ENCODE results near the gene SNX32. TPM values are rescaled to one million over a fixed set of nuclear protein-coding genes. Genes with fewer than 3 reads are reported as not detected.

The SNX32 gene
- total and polyA plus RNA-seq, 2 donors (not counting 3 experiments of a cell fraction or from before 2014, with no cell fraction given): 0.19 TPM; not detected in 1

- H3K9me1 ChIP-seq (replicated peaks; ENCODE audit: control insufficient read depth, extremely low read depth, insufficient read depth, low read length): no peaks in the 10 kb centered on the region
- peaks cover 38% of the 10 kb centered on the region for H3K4me1 ChIP-seq (ENCODE audit: control insufficient read depth, extremely low read depth, insufficient read depth, low read length)
- CTCF ChIA-PET: interaction anchor here (0.6 to 6.7 kb wide), 45 partner anchors 10 to 1115 kb away, joined by 3 to 75 read pairs (median 5); partner anchors contain the start of genes AP5B1, BANF1, C11orf68 and CFL1
- FAIRE-seq (no peak), DNase-seq (ENCODE audit: low read depth, low spot score) (no peak)
- H3K9me3 ChIP-seq (replicated peaks; ENCODE audit: control insufficient read depth, insufficient read depth, low read length): no peaks in the 10 kb centered on the region
- POLR2A ChIA-PET: interaction anchor here (0.6 to 6.7 kb wide), 9 partner anchors 11 to 193 kb away, joined by 3 to 67 read pairs (median 4); partner anchors contain the start of genes CFL1, FOSL1 and MUS81
- H3K9ac ChIP-seq (replicated peaks; ENCODE audit: extremely low read depth, insufficient read depth, low read length): peak overlapping the region; percentile 61
- peak overlapping the region; percentile 62 for H3K4me2 ChIP-seq (ENCODE audit: insufficient read depth, low read length)
- H3K27ac ChIP-seq (ENCODE audit: insufficient read depth, low read depth, low read length): peak overlapping the region; percentile 37
- H2AFZ ChIP-seq (ENCODE audit: low read depth, low read length): peak overlapping the region; percentile 40
- dilution Hi-C loops (cut with MboI; ENCODE audit: extremely low pct_ligation_motif_present, low sequenced_read_pairs) (no loop called here), intact Hi-C loops (cut with micrococcal nuclease) (loop anchor here (1.0 to 5.0 kb wide), 7 partner anchors 15 to 176 kb away; partner anchors contain the start of genes C11orf68, DRAP1, EFEMP2 and MUS81)
- H4K20me1 ChIP-seq (replicated peaks; ENCODE audit: control insufficient read depth, extremely low read depth, insufficient read depth, low read length): no peaks in the 10 kb centered on the region
- H3K79me2 ChIP-seq (ENCODE audit: control insufficient read depth, insufficient read depth, low read length): peaks cover 32% of the 10 kb centered on the region
- no peak for TF ChIP-seq EZH2 (IDR thresholded peaks at IDR 0.05; ENCODE audit: borderline replicate concordance, low read depth, low read length, severe bottlenecking)
- TF ChIP-seq POLR2AphosphoS5 (IDR thresholded peaks at IDR 0.05; ENCODE audit: insufficient read depth, low read depth, low read length): no peak
- TF ChIP-seq POLR2A (IDR thresholded peaks at IDR 0.05; ENCODE audit: low read depth, low read length): no peak
- no peak for TF ChIP-seq FOS (IDR thresholded peaks at IDR 0.05; ENCODE audit: borderline replicate concordance, insufficient read depth, low read length)
- no peak for TF ChIP-seq MAX (IDR thresholded peaks at IDR 0.05; ENCODE audit: insufficient read depth, insufficient read length)
- no peak for TF ChIP-seq JUN (IDR thresholded peaks at IDR 0.05; ENCODE audit: borderline replicate concordance, insufficient read depth, insufficient read length, low read depth)
- no peak for TF ChIP-seq GATA2 (IDR thresholded peaks at IDR 0.05; ENCODE audit: insufficient read depth, insufficient read length, low read depth, low read length)
- TF ChIP-seq MYC (IDR thresholded peaks at IDR 0.05; ENCODE audit: low read depth, low read length): no peak
- TF ChIP-seq, protein P1, sequence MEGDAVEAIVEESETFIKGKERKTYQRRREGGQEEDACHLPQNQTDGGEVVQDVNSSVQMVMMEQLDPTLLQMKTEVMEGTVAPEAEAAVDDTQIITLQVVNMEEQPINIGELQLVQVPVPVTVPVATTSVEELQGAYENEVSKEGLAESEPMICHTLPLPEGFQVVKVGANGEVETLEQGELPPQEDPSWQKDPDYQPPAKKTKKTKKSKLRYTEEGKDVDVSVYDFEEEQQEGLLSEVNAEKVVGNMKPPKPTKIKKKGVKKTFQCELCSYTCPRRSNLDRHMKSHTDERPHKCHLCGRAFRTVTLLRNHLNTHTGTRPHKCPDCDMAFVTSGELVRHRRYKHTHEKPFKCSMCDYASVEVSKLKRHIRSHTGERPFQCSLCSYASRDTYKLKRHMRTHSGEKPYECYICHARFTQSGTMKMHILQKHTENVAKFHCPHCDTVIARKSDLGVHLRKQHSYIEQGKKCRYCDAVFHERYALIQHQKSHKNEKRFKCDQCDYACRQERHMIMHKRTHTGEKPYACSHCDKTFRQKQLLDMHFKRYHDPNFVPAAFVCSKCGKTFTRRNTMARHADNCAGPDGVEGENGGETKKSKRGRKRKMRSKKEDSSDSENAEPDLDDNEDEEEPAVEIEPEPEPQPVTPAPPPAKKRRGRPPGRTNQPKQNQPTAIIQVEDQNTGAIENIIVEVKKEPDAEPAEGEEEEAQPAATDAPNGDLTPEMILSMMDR (IDR thresholded peaks at IDR 0.05; ENCODE audit: extremely low read depth in 1 of 2, insufficient read depth in 1 of 2, low read depth in 1 of 2, low read length in 2 of 2): no peak
- TSS peak; percentile 4 for BruUV-seq (replicated peaks)
- peak overlapping the region; percentile 34 to 66 (median 64) for H3K4me3 ChIP-seq (replicated peaks in 1 of 3; ENCODE audit: insufficient read depth in 1 of 3, low read depth in 1 of 3, low read length in 3 of 3)
- H3K36me3 ChIP-seq (ENCODE audit: control insufficient read depth in 2 of 2, extremely low read depth in 1 of 2, insufficient read depth in 2 of 2, low read length in 2 of 2): peaks cover 4 to 24% of the 10 kb centered on the region in 2 experiments
- H3K27me3 ChIP-seq (ENCODE audit: control insufficient read depth in 2 of 2, insufficient read depth in 2 of 2, low read length in 2 of 2): no peaks in the 10 kb centered on the region
Observed at GRCh38 chr11:65887723-65888162, 54.0 kb downstream of the SNX32 start.

Data from endothelial cell of umbilical vein (primary cell).